Right lung (tissue), 5 donors: ENCODE measurements around the gene STX11. TPM values are rescaled to one million over a fixed set of nuclear protein-coding genes. Genes with fewer than 3 reads are reported as not detected.

ENCODE experiments used
- DNase-seq, 2 donors: peaks; one replicate each; pipeline ENCODE4 v3.0.0-alpha.2; 2013
- polyA plus RNA-seq, 5 donors: library from polyadenylated mRNA; unstranded; fragments of 120-200 nt; gene quantifications; one replicate each; pipeline versions ENCODE4 v1.2.1 to v1.2.3, GENCODE V29; 2013; ENCODE audit warnings: inconsistent platforms in 1 of 5, low replicate concordance in 1 of 5; ENCODE audit not compliant: insufficient read length in 5 of 5, insufficient read depth in 1 of 5

Gene STX11
- polyA plus RNA-seq, 5 donors, result 2.0 to 3.0 (median 2.2) TPM

GRCh38 chr6:144140867-144141266 lies 9.4 kb upstream of the STX11 start:
- no peak for DNase-seq

DNA sequence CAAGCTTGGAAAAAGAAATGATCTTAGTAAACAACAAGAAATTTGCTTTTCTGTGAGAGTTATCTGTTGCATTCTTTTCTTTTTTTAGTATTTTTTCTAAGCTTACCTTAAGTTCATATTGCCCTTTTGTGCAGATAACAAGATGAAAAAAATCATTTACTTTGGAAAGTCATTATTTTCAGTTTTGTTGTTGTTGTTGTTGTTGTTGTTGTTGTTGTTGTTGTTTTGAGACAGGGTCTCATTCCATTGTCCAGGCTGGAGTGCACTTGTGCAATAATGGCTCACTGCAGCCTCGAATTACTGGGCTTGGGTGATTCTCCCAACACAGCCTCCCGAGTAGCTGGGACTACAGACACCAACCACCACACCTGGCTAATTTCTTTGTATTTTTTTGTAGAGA lies 8.8 kb upstream of the STX11 start:
- DNase-seq, result no peak

DNA sequence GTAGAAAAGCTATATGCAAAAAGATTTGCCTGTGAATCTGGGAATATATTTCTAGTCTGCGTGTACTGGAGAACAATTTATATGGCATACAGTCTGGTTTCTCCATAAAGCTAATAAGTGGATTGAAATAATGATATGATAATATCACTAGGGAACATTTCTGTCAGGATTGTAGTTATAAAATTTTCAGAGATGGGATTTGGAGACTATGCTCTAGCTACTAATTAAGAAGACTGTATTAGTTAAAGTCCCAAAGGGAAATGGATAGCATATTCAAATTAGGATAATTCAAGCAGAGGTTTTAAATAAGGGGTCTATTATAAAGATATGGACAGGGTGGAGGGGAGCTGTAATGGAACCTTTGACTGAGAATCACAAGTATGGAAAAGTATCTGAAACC lies 7.2 kb upstream of the STX11 start:
- DNase-seq, result no peak

- DNase-seq, result no peak
Observed at GRCh38 chr6:144143878-144144277, 6.4 kb upstream of the STX11 start.

DNA sequence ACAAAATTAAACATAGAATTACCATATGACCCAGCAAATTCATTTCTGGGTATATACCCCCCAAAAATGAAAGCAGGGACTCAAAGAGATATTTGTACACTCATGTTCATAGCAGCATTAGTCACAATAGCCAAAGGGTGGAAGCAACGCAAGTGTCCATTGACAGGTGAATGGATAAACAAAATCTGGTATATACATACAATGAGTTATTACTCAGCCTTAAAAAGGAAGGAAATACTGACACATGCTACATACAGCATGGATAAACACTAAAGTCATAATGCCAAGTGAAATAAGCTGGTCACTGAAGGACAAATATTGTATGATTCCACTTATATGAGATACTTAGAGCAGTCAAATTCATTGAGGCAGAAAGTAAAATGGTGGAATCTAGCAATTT lies 5.3 kb upstream of the STX11 start:
- no peak for DNase-seq

DNA sequence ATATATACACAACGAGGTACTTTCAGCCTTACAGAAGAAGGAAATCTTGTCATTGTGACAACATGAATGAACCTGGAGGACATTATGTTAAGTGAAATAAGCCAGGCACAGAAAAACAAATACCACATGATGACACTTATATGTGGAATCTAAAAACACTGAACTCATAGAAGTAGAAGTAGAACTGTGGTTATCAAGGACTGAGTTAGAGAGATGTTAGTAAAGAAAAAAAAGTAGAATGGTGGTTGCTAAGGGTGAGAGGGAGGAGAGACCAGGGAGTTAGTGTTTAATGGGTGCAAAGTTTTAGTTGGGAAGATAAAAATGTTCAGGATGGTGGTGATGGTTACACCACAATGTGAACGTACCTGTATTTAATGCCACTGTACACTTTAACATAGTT lies 4.8 kb upstream of the STX11 start:
- no peak for DNase-seq

DNA sequence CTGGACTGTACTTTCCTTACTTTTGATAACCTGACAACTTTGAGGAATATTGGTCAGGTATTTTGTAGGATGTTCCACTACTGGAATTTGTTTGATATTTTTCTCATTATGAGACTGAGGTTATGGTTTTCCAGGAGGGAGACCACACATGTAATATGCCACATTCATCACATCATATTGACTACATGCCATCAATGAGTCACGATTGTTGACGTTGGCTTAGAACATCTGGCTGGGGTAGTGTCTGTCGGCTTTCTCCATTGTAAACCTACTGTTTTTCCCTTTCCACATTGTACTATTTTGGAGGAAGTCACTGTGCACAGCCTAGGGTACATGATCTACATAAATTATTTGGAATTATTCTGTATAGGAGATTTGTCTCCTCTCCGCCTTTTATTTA lies 1.4 kb upstream of the STX11 start:
- no peak for DNase-seq

DNA sequence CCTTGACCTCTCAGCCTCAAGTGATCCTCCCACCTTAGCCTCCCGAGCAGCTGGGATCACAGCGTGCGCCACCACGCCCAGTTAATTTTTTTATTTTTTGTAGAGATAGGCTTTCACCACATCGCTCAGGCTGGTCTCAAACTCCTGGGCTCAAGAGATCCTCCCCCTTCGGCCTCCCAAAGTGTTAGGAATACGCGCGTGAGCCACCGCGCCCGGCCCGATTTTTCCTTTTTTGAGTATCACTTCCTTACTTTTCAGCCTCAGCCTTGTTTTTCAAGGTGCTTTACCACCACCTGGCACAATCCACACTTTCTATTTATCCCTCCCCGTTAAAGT lies 791 bp upstream of the STX11 start:
- DNase-seq, result no peak

- DNase-seq, result no peak
Observed at GRCh38 chr6:144150710-144151657, 667 bp downstream of the STX11 start.

DNA sequence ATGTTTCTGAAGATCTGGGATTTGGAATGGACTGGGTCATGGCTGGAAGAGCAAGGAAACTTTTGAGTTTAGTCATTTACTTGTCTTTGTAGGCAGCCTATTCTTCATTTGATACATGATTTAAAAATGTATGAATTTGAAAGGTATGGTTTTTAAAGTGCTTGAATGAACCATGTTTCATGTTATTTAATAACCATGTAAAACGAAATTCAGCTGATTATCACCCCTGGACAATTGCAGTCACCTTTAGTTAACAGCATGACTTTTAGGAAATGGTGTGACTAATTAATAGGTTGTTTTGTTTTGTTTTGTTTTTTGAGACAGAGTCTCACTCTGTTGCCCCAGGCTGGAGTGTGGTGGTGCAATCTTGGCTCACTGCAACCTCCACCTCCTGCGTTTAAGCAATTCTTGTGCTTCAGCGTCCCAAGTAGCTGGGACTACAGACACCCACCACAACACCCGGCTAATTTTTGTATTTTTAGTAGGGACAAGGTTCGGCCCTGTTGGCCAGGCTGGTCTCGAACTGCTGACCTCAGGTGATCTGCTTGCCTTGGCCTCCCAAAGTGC lies 2.1 kb downstream of the STX11 start:
- DNase-seq, result no peak

GRCh38 chr6:144153260-144153659 lies 2.9 kb downstream of the STX11 start:
- no peak for DNase-seq

GRCh38 chr6:144153971-144154370 lies 3.7 kb downstream of the STX11 start:
- no peak for DNase-seq

DNA sequence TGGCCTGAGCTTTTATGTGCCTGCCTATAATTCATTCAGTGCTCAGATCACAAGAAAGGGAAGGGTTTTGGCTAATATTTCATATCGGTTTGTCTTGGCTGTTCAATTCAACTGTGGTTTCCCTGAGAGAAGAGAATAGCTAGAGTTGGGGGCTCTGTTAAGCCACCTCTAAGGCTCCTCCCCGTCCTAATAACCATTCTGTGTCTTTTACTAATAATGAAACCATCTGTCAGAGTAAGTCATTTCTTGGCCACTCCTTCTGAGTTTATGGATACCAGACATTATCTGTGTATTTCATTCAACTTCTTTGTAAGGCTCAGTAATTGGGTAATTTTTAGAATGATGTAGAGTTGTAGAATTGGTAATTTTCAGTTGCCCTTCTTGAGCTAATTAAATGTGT lies 5.2 kb downstream of the STX11 start:
- no peak for DNase-seq

- DNase-seq, result peak in 1 of 2 donors; percentile 40
Observed at GRCh38 chr6:144156338-144156737, 6.0 kb downstream of the STX11 start.

GRCh38 chr6:144156991-144157390 lies 6.7 kb downstream of the STX11 start:
- no peak for DNase-seq

- DNase-seq, result peak; percentile 67 to 71
Observed at GRCh38 chr6:144158133-144158532, 7.8 kb downstream of the STX11 start.

DNA sequence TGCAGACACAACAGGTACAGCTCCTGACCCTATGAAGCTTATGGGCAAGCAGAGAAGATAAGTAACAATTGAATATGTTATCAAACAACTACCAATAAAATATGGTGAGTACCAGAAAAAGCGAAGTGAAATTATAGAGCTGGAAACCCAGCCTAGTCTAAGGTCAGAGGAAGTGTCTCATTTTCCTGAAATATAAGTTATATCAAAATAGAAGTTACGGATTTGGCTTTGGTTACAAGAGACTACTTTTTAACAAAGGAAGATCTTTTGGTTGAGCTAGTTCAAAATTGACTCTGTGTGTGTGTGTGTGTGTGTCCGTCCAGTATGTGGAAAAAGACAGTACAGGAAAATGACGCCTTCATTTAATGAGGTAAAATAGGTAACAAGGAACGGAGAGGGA lies 8.9 kb downstream of the STX11 start:
- DNase-seq, result no peak

GRCh38 chr6:144159742-144160141 lies 9.4 kb downstream of the STX11 start:
- no peak for DNase-seq

DNA sequence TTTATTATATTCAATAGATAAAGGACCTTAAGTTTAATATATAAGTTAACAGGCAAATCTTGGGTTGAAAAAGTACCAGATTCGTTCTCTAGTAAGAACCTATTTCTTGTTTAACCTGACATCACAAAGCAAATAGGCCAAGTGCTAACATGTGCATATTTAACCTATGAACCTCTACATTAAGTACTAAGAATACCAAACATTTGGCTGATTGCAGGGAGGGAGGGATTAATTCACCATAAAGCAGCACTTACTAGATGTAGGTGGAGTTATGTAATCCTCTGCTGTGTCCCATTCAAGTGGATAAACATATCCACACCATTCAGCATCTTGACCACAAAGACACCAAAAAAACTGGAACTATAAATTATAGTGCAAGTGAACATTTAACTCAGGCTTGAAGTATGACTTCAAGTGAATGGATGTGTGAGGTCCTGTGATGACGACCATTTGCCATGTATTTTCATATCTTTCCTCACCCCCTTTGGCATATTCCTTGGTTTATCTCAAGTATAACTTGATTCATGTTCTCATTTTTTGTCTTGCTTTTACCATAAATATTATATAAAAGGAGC lies 10.2 kb downstream of the STX11 start:
- no peak for DNase-seq

DNA sequence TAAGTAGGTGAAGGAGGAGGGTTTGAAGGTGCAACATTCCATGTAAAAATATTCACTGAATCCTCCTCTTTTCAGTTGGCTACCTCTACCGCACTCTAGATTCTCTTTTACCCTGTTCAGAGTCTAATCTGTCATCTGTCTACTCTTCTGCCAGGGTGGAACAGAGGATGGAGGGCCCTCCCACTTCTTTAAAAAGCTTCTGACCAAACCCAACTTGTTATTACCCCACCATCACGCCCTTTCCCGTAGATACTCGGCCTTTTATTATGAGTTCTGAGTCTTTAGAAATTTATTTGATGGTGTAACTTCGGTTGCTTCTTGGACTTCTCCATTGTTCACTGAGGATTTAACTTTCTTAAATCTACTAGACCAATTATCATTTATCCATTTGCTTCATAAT lies 11.7 kb downstream of the STX11 start:
- DNase-seq, result no peak

GRCh38 chr6:144162977-144163376 lies 12.7 kb downstream of the STX11 start:
- DNase-seq, result no peak

GRCh38 chr6:144165784-144166183 lies 15.5 kb downstream of the STX11 start:
- DNase-seq, result no peak

GRCh38 chr6:144170044-144170443 lies 19.7 kb downstream of the STX11 start:
- no peak for DNase-seq
